SK-N-SH treated with all-trans-retinoic acid at 6 μM for 48 hours (cell line): ENCODE results near the gene CDC16.

Experiments
- ATAC-seq: fragments of 200-7000 bp; cut with Tn5 transposase; 3 replicates; pipeline ENCODE4 v1.9.1; 2020; ENCODE audit warnings: mild to moderate bottlenecking, moderate library complexity
- ARNTL ChIP-seq: fragments of 450-650 bp; formaldehyde crosslinking; IDR thresholded peaks from 2 replicates; pipeline ENCODE4 v1.5.0; 2020; ENCODE audit warnings: low read depth, mild to moderate bottlenecking, moderate library complexity, borderline replicate concordance
- BACH2 ChIP-seq: fragments of 250-450 bp; sonication (Bioruptor Pico); IDR thresholded peaks from 2 replicates; pipeline ENCODE4 v1.9.0; 2021; ENCODE audit warnings: mild to moderate bottlenecking, borderline replicate concordance
- CSDC2 ChIP-seq: fragments of 250-450 bp; sonication (Bioruptor Pico); IDR thresholded peaks from 2 replicates; pipeline ENCODE4 v1.5.0; 2020; ENCODE audit warnings: mild to moderate bottlenecking, moderate library complexity
- ESRRG ChIP-seq: fragments of 250-450 bp; sonication (Bioruptor Pico); IDR thresholded peaks from 2 replicates; pipeline ENCODE4 v1.6.1; 2021; ENCODE audit warnings: mild to moderate bottlenecking
- GLIS3 ChIP-seq: fragments of 250-450 bp; sonication (Bioruptor Pico); IDR thresholded peaks from 2 replicates; pipeline ENCODE4 v1.5.0; 2020; ENCODE audit warnings: mild to moderate bottlenecking, moderate library complexity
- ISL1 ChIP-seq: fragments of 250-450 bp; sonication (Bioruptor Pico); IDR thresholded peaks from 2 replicates; pipeline ENCODE4 v2.1.2; 2022; ENCODE audit warnings: mild to moderate bottlenecking, moderate library complexity
- OSR1 ChIP-seq: fragments of 250-450 bp; sonication (Bioruptor Pico); IDR thresholded peaks from 2 replicates; pipeline ENCODE4 v1.8.0; 2022; ENCODE audit warnings: moderate library complexity, mild to moderate bottlenecking, inconsistent platforms
- PATZ1 ChIP-seq: fragments of 250-450 bp; sonication (Bioruptor Pico); IDR thresholded peaks from 2 replicates; pipeline ENCODE4 v1.8.0; 2020; ENCODE audit warnings: mild to moderate bottlenecking, moderate library complexity, borderline replicate concordance
- PPARA ChIP-seq: fragments of 250-450 bp; sonication (Bioruptor Pico); IDR thresholded peaks from 2 replicates; pipeline ENCODE4 v1.5.0; 2020; ENCODE audit warnings: mild to moderate bottlenecking, borderline replicate concordance
- RARB ChIP-seq: fragments of 250-450 bp; sonication (Bioruptor Pico); IDR thresholded peaks from 2 replicates; pipeline ENCODE4 v1.8.0; 2021; ENCODE audit warnings: mild to moderate bottlenecking, moderate library complexity
- TCF4 ChIP-seq: fragments of 250-450 bp; sonication (Bioruptor Pico); IDR thresholded peaks from 2 replicates; pipeline ENCODE4 v1.8.0; 2021; ENCODE audit warnings: mild to moderate bottlenecking, moderate library complexity, borderline replicate concordance
- TOX ChIP-seq: fragments of 250-450 bp; sonication (Bioruptor Pico); IDR thresholded peaks from 2 replicates; pipeline ENCODE4 v1.8.0; 2021; ENCODE audit warnings: mild to moderate bottlenecking, moderate library complexity, borderline replicate concordance
- ZC3H10 ChIP-seq: fragments of 250-450 bp; sonication (Bioruptor Pico); IDR thresholded peaks from 2 replicates; pipeline ENCODE4 v1.5.1; 2021; ENCODE audit warnings: mild to moderate bottlenecking, moderate library complexity
- ZFP30 ChIP-seq: fragments of 450-650 bp; formaldehyde crosslinking; IDR thresholded peaks from 2 replicates; pipeline ENCODE4 v1.5.0; 2022; ENCODE audit warnings: mild to moderate bottlenecking, moderate library complexity
- ZNF565 ChIP-seq: fragments of 450-650 bp; formaldehyde crosslinking; conservative IDR thresholded peaks from 2 replicates; pipeline ENCODE4 v1.5.0; 2020; ENCODE audit warnings: low read depth, mild to moderate bottlenecking, moderate library complexity
- ZNF70 ChIP-seq: fragments of 450-650 bp; formaldehyde crosslinking; IDR thresholded peaks from 2 replicates; pipeline ENCODE4 v1.5.0; 2020; ENCODE audit warnings: mild to moderate bottlenecking, moderate library complexity
- ZNF8 ChIP-seq: fragments of 450-650 bp; formaldehyde crosslinking; IDR thresholded peaks from 2 replicates; pipeline ENCODE4 v1.5.0; 2020; ENCODE audit warnings: mild to moderate bottlenecking, moderate library complexity
- TF ChIP-seq, protein P1 (sequence below): fragments of 250-450 bp; sonication (Bioruptor Pico); IDR thresholded peaks from 2 replicates; pipeline ENCODE4 v1.5.1; 2020; ENCODE audit warnings: low read depth, mild to moderate bottlenecking, moderate library complexity
- TF ChIP-seq, protein P2 (sequence below): fragments of 250-450 bp; sonication (Bioruptor Pico); IDR thresholded peaks from 2 replicates; pipeline ENCODE4 v1.5.1; 2021; ENCODE audit warnings: mild to moderate bottlenecking, moderate library complexity
- TF ChIP-seq, protein P3 (sequence below): fragments of 250-450 bp; sonication (Bioruptor Pico); IDR thresholded peaks from 2 replicates; pipeline ENCODE4 v1.8.0; 2021; ENCODE audit warnings: low read depth, mild to moderate bottlenecking, moderate library complexity, borderline replicate concordance
- TF ChIP-seq, protein P4 (sequence below): fragments of 250-450 bp; sonication (Bioruptor Pico); IDR thresholded peaks from 2 replicates; pipeline ENCODE4 v1.5.0; 2020; ENCODE audit warnings: mild to moderate bottlenecking, moderate library complexity

CDC16 gene

GRCh38 chr13:114241918-114242317 is 7.2 kb downstream of the CDC16 start:
- ATAC-seq: no peak
- TF ChIP-seq ARNTL (no peak), ZNF8 (no peak), OSR1 (CRISPR knock-in tag) (no peak), ESRRG (no peak), ZFP30 (CRISPR knock-in tag) (no peak), RARB (CRISPR knock-in tag) (no peak), BACH2 (no peak), PPARA (CRISPR knock-in tag) (no peak)
- TF ChIP-seq, protein P1, sequence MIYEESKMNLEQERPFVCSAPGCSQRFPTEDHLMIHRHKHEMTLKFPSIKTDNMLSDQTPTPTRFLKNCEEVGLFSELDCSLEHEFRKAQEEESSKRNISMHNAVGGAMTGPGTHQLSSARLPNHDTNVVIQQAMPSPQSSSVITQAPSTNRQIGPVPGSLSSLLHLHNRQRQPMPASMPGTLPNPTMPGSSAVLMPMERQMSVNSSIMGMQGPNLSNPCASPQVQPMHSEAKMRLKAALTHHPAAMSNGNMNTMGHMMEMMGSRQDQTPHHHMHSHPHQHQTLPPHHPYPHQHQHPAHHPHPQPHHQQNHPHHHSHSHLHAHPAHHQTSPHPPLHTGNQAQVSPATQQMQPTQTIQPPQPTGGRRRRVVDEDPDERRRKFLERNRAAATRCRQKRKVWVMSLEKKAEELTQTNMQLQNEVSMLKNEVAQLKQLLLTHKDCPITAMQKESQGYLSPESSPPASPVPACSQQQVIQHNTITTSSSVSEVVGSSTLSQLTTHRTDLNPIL (CRISPR knock-in tag): no peak
- TF ChIP-seq, protein P2, sequence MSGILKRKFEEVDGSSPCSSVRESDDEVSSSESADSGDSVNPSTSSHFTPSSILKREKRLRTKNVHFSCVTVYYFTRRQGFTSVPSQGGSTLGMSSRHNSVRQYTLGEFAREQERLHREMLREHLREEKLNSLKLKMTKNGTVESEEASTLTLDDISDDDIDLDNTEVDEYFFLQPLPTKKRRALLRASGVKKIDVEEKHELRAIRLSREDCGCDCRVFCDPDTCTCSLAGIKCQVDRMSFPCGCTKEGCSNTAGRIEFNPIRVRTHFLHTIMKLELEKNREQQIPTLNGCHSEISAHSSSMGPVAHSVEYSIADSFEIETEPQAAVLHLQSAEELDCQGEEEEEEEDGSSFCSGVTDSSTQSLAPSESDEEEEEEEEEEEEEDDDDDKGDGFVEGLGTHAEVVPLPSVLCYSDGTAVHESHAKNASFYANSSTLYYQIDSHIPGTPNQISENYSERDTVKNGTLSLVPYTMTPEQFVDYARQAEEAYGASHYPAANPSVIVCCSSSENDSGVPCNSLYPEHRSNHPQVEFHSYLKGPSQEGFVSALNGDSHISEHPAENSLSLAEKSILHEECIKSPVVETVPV (CRISPR knock-in tag): no peak
- TF ChIP-seq, protein P3, sequence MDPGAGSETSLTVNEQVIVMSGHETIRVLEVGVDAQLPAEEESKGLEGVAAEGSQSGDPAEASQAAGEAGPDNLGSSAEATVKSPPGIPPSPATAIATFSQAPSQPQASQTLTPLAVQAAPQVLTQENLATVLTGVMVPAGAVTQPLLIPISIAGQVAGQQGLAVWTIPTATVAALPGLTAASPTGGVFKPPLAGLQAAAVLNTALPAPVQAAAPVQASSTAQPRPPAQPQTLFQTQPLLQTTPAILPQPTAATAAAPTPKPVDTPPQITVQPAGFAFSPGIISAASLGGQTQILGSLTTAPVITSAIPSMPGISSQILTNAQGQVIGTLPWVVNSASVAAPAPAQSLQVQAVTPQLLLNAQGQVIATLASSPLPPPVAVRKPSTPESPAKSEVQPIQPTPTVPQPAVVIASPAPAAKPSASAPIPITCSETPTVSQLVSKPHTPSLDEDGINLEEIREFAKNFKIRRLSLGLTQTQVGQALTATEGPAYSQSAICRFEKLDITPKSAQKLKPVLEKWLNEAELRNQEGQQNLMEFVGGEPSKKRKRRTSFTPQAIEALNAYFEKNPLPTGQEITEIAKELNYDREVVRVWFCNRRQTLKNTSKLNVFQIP (CRISPR knock-in tag): no peak

DNA sequence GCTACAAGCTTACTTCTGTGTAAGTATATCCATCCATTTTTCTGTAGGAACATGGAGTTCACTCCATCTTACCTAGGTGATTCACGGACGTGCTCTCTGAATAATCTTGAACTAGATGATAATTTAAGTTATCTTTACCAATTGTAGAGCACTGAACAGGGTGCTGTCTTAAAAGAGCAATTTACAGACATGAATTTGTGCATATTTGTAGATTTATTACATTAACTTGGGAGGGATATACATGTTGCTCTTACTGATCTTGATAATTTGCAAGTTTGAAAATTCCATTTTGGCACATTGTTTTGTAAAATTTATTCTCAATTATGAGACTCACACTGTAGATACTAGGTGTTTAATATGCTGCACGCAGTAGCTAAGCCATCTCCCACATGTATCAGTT is 9.3 kb downstream of the CDC16 start:
- ATAC-seq: no peak
- TF ChIP-seq GLIS3 (no peak), ZNF8 (no peak)

DNA sequence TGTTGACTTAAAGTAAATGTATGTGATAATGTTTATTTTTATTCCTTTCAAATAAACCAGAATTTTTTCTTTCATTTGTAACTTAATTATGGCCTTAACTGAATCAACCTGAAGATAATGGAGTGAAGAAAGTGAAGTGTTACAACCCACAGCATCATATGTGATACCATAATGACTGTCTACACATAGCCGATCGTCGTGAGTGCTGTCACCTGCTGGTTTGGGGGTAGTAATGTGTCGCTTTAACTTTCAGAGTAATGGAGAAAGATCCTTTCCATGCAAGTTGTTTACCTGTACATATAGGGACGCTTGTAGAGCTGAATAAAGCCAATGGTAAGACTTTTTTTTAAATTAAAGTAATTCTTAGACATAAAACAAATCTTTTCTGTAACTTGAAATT is 9.9 kb downstream of the CDC16 start:
- no peak for ATAC-seq
- no peak for TF ChIP-seq BACH2
- no peak for TF ChIP-seq PPARA (CRISPR knock-in tag)
- no peak for TF ChIP-seq GLIS3
- no peak for TF ChIP-seq ZNF70 (CRISPR knock-in tag)
- TF ChIP-seq ESRRG: no peak
- TF ChIP-seq TOX: no peak
- TF ChIP-seq, protein P4, sequence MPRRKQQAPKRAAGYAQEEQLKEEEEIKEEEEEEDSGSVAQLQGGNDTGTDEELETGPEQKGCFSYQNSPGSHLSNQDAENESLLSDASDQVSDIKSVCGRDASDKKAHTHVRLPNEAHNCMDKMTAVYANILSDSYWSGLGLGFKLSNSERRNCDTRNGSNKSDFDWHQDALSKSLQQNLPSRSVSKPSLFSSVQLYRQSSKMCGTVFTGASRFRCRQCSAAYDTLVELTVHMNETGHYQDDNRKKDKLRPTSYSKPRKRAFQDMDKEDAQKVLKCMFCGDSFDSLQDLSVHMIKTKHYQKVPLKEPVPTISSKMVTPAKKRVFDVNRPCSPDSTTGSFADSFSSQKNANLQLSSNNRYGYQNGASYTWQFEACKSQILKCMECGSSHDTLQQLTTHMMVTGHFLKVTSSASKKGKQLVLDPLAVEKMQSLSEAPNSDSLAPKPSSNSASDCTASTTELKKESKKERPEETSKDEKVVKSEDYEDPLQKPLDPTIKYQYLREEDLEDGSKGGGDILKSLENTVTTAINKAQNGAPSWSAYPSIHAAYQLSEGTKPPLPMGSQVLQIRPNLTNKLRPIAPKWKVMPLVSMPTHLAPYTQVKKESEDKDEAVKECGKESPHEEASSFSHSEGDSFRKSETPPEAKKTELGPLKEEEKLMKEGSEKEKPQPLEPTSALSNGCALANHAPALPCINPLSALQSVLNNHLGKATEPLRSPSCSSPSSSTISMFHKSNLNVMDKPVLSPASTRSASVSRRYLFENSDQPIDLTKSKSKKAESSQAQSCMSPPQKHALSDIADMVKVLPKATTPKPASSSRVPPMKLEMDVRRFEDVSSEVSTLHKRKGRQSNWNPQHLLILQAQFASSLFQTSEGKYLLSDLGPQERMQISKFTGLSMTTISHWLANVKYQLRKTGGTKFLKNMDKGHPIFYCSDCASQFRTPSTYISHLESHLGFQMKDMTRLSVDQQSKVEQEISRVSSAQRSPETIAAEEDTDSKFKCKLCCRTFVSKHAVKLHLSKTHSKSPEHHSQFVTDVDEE (CRISPR knock-in tag): no peak
- TF ChIP-seq ZNF565 (CRISPR knock-in tag): no peak
- TF ChIP-seq RARB (CRISPR knock-in tag): no peak
- TF ChIP-seq ARNTL: no peak
- no peak for TF ChIP-seq PATZ1 (CRISPR knock-in tag)
- no peak for TF ChIP-seq OSR1 (CRISPR knock-in tag)
- TF ChIP-seq, protein P2 (CRISPR knock-in tag): no peak
- no peak for TF ChIP-seq ISL1 (CRISPR knock-in tag)
- TF ChIP-seq, protein P3 (CRISPR knock-in tag): no peak
- no peak for TF ChIP-seq CSDC2
- TF ChIP-seq TCF4 (CRISPR knock-in tag): no peak
- TF ChIP-seq ZNF8: no peak
- no peak for TF ChIP-seq ZC3H10 (CRISPR knock-in tag)
